HG02759 (cell line): ENCODE data around the gene CEL.
"Not testable (repeated sequence)": the region's sequence is repeated elsewhere in the genome, so short reads cannot be mapped to it uniquely, and the experiment has no call there.

Source experiments
- ATAC-seq: cut with Tn5 transposase; IDR thresholded peaks from one replicate; pipeline ENCODE4 v1.9.1; 2021; ENCODE audit warnings: mild to moderate bottlenecking, moderate library complexity; ENCODE audit not compliant: unreplicated experiment

The CEL gene

GRCh38 chr9:133046900-133047295 is 14.9 kb upstream of the CEL start:
- ATAC-seq: no peak

DNA sequence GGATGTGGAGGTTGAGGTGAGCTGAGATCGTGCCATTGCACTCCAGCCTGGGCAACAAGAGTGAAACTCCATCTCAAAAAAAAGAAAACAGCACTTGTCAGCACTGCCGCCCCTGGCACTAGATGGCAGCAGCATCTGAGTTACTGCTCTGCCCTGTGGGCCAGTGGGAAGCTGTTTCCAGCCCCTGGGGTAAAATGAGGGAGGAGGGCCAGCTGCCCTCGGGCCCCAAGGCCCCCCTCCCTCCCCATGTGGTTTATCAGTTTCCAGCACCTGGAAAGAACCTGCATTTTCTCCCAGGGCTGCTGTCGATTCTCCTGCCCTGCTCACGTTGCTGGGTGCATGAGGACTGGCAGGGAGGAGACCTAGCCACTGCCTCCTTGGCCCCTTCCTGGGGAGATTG is 13.2 kb upstream of the CEL start:
- ATAC-seq: no peak

DNA sequence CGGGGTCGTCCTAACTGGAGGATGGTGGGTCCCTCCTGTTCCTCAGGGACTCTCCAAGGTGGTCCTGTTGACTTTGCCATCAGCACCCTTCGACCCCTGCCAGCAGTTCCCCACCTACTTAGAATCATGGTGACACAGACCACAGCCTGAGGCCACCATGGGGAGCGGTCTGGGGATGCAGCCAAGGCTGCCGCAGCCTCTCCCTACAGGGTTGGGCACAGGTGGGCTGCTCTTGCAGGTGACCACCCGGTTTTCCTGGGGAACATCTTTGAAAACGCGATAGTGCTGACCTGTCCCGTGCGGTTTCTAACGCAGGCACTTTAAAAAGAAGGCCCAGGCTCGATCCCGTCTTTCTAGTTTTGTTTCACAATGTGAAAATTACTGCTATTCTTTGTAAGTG is 12.7 kb upstream of the CEL start:
- ATAC-seq: no peak

DNA sequence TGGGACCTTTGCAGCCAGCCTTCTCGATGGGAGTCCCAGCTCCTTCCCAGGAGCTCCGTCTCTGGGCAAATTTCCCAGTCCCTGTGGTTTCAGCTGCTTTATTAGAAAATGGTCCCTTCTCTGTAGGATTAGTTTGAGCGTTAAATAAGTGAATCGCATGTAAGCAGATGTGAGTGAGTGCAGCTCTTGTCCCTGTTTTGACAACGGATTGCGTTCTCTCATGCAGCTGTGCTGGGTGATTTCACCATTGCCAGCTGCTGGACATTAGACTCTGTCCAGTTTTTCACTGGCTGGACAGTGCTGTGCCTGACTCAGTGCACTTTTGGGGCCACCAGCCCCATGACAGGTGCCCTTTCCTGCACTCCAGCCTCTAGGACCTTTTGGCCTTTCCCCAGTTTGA is 11.6 kb upstream of the CEL start:
- no peak for ATAC-seq

DNA sequence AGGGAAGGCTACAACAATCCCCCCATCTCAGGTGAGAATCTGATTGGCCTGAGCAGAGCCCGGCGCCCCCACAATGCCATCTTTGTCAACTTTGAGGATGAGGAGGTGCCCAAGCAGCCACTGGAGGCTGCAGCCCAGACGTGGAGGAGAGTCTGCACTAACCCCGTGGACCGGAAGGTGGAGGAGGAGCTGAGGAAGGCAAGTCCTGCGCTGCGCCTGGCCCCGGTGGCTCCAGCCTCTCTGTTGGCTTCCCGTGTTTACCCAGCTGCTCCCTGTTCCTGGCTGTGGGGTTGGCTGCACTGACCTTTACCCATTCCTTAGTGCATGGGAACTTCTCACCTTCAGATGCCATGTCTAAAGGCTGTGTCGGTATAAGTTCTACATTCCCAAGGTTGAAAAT is 11.0 kb upstream of the CEL start:
- ATAC-seq: no peak

- ATAC-seq: no peak
Observed at GRCh38 chr9:133051281-133051900, 10.4 kb upstream of the CEL start.

DNA sequence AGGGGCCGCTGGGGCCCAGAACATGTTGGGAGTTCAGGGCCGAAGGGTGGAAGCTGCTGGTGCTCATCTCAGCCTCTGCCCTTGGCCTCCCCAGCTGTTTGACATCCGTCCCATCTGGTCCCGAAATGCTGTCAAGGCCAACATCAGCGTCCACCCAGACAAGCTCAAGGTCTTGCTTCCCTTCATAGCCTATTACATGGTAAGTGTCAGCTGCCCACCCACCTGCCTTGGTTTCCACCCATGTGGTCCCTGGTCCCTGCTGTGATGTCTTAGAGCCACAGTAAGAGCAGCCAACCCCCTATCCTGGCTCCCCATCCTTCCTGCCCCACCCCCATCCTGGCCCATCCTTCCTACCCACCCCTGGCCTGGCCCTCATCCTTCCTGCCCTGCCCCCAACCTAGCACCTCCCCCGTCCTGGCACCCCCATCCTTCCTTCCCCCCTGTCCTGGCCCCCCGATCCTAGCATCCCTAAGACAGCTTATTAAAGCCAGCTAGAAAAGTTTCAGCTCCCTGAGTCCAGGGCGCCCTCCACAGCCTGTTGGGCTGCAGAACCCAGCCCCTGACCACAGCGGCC is 9.7 kb upstream of the CEL start:
- ATAC-seq: no peak

DNA sequence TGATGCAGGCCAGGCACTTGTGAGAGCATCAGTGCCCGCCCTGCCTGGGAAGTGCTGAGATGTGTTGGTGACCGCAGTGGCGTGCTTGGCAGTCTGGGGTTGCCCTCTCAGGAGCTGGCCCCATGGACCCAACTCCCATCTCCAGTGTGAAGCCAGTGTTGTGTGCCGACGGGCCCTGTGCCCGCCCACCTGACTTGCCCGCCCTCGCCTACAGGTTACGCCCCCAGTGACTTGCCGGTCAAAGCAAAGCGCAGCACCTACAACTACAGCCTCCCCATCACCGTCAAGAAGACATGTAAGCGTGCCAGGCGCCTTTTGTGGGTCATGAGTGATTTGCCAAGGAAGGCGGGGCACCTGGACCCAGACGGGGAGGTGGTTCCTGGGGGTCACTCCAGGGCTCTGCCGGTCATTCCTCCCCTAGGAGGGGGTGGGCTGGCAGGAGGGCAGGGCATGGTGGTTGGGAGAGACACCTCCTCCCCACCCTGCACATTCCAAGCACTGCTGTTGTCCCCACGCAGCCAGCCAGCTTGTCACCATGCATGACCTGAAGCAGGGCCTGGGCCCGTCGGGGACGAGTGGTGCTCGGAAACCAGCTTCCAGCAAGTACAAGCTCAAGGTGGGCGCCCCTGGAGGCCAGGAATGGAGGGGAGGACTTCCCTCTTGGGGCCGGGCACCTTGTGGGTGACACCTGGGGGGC is 7.4 kb upstream of the CEL start:
- no peak for ATAC-seq

DNA sequence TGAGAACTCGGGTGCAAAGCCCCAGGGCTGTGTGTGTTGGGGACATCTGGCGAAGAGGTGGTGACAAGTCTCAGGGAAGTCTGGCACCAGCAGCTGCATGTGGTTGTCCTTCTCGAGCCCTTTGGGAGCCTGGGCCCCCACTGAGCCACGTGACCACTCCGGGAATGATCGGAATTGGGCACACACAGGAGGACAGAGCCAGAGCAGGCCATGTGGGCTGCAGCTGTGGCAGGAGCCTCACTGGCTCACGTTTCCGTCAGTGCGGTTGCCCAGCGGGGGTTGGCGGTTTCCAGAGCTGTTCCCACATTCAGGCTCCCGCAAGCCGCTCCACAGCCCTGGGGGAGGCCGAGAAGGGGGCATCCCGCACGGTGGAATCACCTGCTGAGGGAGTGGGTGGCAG is 6.8 kb upstream of the CEL start:
- no peak for ATAC-seq

GRCh38 chr9:133055788-133056420 is 5.9 kb upstream of the CEL start:
- ATAC-seq: no peak

DNA sequence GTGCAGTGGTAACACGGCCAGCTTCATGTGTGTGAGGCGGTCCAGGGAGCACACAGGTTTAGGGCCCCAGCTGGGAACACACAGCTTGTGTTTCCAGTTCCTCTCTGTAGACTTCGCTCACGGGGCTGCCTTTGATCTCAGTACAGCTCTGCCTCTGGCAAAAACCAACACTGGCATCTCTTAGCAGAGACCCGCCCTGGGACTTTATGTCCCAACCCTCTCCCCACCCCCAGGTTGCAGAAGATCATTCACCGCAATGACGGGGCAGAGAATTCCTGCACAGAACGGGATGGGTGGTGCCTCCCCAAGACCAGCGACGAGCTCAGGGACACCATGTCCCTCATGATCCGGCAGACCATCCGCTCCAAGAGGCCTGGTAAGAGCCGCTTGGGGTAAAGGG is 5.2 kb upstream of the CEL start:
- ATAC-seq: no peak

DNA sequence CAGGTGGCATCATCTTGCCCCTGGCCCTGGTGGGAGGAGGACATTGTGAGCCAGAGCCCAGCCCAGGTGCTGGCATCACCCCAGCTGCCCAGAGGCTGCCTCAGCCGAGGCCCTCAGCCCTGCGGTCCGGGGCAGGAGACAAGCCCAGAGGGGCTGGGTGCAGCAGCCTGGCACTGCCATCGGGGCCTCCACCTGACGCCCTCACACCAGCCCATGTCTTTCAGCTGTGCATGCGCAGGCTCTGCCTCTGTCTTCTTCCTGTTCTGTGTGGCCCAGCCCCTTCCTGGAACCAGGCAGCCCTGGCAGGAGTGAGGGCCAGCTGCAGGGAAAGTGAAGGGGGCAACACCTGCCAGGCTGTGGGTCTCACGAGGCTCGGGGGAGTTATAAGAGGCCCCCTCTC is 4.8 kb upstream of the CEL start:
- ATAC-seq: no peak

DNA sequence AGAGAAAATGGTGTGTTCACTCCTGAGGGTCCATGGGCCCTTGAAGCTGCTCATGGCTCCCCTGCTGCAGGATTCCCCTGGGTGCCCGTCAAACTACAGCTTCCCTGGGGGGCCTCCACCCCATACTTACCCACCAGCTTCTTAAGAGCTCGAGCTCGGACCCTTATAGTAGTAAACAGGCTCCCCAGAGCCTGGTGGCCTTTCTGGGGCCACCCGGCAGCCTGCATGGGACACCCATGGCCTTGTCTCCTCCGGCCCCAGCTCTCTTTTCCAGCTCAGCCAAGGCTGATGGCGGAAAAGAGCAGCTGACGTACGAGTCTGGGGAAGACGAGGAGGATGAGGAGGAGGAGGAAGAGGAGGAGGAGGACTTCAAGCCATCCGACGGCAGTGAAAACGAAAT is 4.2 kb upstream of the CEL start:
- no peak for ATAC-seq

DNA sequence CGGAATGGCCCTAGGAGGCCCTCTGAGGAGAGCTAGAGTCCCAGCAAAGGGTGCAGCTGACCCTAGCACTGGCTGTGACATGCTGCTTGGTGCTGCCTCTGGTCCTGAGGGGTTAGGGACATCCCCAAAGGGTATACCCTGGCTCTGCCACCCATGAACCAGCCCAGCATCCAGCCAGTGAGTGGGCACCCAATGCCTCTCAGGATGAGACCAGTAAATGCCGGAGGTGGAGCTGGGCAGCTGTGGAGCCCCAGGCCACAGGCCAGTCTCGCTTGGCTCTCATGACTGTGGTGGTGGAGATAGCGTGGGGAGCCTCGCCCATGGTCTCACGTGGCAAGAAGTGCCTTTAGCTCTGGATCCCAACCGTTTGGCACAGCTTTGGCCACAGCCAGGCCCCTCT is 3.7 kb upstream of the CEL start:
- no peak for ATAC-seq

GRCh38 chr9:133058550-133059320 is 3.0 kb upstream of the CEL start:
- no peak for ATAC-seq

GRCh38 chr9:133059623-133060022 is 2.2 kb upstream of the CEL start:
- no peak for ATAC-seq

DNA sequence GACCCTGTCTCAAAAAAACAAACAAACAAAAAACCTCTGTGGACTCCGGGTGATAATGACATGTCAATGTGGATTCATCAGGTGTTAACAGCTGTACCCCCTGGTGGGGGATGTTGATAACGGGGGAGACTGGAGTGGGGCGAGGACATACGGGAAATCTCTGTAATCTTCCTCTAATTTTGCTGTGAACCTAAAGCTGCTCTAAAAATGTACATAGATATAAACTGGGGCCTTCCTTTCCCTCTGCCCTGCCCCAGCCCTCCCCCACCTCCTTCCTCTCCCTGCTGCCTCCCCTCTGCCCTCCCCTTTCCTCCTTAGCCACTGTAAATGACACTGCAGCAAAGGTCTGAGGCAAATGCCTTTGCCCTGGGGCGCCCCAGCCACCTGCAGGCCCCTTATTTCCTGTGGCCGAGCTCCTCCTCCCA is 1.4 kb upstream of the CEL start:
- no peak for ATAC-seq

DNA sequence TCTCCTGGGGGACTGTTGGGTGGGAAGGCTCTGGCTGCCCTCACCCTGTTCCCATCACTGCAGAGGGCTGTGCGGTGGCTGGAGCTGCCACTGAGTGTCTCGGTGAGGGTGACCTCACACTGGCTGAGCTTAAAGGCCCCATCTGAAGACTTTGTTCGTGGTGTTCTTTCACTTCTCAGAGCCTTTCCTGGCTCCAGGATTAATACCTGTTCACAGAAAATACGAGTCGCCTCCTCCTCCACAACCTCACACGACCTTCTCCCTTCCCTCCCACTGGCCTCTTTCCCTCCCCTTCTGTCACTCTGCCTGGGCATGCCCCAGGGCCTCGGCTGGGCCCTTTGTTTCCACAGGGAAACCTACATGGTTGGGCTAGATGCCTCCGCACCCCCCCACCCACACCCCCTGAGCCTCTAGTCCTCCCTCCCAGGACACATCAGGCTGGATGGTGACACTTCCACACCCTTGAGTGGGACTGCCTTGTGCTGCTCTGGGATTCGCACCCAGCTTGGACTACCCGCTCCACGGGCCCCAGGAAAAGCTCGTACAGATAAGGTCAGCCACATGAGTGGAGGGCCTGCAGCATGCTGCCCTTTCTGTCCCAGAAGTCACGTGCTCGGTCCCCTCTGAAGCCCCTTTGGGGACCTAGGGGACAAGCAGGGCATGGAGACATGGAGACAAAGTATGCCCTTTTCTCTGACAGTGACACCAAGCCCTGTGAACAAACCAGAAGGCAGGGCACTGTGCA is 590 bp upstream of the CEL start:
- not testable (repeated sequence) for ATAC-seq

GRCh38 chr9:133062569-133062968 is 788 bp downstream of the CEL start:
- not testable (repeated sequence) for ATAC-seq

DNA sequence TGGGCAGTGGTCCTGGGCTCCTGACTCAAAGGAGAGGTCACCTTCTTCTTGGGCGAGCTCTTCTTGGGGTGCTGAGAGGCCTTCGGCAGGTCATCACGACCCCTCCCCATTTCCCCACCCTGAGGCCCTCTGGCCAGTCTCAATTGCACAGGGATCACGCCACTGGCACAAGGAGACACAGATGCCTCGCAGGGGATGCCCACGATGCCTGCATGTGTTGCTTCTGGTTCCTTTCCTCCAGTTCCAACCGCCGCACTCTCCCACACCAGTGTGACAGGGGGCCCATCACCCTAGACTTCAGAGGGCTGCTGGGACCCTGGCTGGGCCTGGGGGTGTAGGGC is 1.3 kb downstream of the CEL start:
- ATAC-seq: no peak
